Hematopoietic multipotent progenitor cell treated with erythropoietin and hydrocortisone succinate and interleukin-3 and kit ligand, for 8 days (in vitro differentiated cells): ENCODE data around the gene NEGR1.

Source experiments
- DNase-seq: peaks from one replicate; pipeline ENCODE4 v3.0.0-alpha.2; 2015

Gene NEGR1

DNA sequence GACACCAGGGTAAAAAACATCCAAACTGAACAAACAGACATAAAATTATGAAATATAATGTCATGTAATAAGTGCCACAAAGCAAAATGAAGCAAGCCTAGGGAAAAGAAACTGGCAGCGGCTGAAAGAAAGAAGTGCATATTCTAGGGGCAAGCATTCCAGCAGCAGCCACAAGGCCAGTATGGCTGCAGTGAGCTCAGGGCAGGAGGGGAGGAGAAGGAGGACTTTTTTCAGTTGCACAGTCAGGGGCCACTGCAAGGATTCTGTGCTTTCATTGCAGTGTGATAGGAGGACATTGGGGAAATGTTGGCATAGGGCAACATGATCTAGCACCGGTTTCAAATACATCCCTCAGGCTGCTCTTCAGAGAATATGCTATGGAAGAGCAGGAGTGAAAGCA, 263.8 kb downstream of the NEGR1 start:
- no peak for DNase-seq

DNA sequence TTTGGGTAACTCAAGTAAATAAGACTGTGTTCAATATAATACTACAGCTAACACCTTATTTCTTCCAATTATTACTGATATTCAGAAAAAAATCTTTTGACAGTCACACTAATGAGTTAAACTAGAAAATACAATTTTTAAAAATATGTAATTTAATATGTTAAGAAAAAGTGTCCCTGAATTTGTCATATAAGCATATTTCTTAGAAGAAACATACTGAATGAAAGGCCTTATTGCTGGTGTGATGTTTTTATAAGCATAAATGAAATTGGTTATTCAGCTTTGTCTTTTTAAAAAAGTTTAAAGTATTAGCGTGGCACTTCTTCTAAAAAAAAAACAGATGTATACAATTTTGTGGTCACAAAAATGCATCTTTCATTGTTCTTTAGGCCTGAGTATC, 267.3 kb downstream of the NEGR1 start:
- DNase-seq: no peak

DNA sequence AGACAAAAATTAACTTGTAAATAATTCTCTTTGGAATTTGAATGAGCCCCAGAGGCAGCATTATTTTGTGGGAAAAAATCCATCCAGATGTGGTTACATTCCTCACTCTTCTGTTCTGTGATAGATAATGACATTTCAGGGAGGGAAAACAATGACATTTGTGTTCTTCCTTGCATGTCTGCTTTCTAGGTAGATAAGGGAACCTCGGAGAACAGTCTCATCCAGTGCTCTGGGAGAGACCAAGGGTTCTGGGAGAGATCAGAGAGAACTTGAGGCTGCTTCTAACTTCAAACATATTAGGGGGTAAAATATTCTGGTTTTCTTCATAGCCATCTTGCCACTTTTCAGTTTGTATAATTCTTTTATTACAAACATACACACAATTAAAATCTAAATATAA, 269.2 kb downstream of the NEGR1 start:
- no peak for DNase-seq

DNA sequence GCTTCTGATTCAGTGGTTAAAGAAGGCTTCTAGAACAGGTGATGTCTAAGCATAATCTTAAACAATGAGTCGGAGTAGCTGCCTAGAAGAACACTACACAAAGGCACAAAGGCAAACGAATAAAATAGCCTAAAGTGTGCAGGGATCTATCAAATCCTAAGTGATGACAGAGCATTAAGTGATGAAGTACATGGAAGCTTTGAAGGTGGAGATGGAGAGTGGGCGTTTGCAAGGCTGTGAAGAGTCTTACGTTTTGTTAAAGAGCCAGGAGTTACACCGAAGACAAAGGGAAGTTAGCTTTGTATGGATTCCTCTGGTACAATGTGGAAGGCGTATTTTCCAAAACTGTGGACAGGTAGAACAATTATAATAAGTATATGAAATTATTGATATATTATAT, 270.6 kb downstream of the NEGR1 start:
- no peak for DNase-seq

DNA sequence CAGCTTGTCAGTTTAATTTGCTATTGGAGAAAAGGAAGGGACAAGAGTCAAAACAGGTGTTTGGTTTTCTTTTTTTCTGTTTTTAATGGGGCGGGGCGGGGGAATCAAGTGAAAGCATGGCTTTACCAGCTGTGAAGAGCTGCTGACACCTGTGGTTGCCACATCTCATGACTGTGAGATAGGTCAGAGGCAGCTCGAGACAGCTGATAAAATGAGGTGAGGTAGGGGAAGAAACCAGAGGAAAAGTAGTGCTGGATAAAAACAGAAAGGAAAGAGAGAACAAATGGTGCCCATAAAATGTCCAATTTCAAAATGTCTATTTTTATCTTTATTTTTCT, 272.3 kb downstream of the NEGR1 start:
- DNase-seq: no peak

DNA sequence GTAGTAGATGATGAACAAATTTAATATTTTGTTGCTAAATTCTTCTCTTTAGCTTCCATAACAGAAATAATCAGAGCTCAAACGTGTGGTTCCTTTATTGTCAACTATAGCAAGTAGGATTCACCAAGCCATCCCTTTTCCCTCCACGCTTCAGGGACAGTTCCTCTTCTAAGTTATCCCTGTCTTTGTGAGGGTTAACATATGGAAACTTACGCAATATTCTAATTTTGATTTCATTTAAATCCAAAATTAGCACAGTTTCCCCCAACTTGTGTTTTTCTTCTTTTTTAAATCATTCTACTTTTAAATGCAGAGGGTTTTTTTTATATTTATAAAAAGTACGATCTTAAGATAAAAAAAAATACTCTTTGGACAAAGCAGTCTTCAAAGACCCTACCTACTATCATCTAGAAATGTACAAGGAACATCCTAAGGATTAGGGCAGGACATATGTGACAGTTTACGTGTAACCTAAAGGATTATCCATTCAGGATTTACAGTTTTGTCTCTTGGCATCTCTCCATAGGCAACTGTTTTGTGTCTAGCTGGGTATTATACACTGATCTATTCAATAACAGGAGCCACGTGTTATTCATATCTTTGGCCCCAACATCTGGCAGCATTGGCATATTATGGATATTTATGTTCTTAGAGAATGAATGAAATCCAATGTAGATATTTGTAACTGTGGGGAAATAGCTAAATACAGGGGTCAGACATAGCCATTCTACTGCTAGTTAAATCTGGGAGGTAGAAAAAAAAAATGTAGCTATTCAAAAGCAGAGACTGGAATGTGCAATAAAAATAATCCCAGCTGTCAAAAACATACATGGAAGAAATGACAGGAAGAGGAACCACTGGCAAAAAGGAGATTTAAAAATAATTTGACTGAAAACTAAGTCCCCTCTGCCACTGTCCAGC, 272.9 kb downstream of the NEGR1 start:
- no peak for DNase-seq

DNA sequence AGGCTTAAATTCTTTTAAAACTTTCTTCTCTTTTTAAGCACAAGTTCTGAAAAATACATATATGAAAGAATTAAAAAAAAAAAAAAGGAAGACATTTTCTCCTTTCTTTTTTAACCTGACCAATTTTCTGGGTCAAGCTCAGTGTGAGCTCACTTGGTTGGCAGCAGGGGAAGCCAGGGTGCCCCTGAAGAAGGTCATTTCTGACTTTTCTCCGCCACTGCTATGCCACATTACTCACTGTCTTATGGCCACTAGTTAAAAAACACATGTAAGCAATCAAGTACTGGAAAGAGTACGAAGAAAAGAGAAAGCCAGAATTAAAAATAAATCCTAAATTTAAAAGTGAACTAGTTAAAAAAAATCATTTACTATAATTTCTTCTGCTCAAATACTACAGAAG, 275.0 kb downstream of the NEGR1 start:
- DNase-seq: no peak

DNA sequence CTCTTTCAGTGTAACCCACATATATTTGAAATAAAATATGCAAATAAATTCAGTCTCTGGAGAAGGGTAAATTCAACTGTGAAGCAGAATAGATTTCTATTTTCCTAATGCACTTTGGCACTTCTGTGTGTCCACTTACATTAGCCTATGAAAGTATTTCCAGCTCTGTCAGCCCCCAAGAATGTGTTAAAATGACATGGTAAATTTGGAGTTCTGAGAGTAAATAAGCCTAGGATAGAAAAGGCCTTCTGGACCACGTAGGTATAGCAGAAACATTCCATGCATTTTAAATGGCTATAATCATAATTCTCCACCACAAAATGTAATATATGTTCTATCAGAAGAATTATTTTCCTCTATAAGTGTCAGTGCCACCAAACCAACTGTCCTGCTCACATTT, 276.2 kb downstream of the NEGR1 start:
- no peak for DNase-seq

DNA sequence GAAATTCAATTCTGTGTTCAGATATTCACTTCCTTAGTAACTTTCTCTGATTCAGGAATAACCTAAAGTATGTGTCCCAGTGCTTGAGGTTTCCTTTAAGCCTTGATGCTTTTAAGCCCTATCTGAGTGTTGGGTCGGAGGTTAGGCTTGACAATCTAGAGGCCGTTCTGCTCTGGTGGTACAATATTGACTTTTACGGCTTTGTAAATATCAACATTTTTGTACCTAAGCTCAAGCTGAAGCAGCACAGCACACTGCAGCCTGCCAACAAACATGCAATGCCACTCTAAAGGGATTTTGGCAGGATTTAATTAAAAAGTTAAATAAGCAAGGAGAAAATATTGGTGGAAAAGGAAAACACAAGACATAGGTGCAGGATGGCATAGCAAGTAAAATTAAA, 279.2 kb downstream of the NEGR1 start:
- no peak for DNase-seq

DNA sequence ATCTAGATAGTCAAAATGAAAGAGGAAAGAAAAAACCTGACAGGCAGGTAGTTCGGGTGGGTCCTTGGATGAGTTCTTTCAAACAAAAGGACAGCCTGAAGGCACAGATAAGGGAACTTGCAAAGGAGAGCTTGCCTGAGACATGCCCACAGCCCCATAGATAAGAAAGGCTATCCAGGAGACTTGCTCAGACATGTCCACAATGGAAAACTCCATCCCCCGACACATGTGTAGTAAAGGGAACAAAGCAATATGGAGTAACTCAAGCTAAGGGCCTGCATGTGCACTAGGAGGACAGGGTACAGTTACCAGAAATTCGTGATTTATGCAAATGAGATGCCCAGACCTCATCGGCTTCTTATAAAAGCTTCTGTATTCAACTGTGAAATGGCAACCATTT, 281.5 kb downstream of the NEGR1 start:
- DNase-seq: peak; percentile 92

DNA sequence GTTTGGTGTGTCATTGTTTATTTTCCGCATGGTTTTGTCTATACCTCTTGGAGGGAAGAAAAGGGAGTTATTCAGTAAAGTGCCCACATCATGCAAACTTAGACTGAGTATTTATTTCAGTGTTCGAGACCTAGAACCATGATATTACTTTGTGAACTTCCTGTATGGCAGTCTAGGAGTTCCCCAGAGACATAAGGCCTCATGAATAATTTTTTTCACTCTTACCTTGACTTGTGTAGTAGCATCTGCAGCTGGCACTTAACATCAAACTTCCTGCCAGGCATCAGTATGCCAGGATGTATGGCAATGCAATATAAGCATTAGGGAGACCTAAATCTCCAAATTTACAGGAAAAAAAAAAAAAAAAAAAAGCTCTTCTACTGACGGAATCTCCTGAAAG, 287.7 kb downstream of the NEGR1 start:
- no peak for DNase-seq

DNA sequence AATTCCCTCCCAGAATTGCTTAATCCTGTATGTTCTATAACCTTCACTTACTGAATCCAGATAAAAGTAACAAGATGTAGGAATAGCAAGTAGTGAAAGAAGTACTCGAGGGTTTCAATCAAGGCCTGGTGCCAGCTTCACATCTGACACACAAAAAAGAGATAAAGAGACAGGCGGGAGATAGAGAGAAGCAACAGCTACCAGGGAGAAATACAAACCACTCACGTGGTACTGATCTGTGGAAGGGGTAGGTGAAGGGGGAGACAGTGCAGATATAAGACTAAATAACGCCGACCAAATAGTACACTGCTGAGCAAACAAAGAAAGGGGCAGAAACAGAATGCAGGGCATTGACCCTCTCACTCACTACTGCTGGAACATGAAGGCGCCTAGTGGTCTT, 295.2 kb downstream of the NEGR1 start:
- no peak for DNase-seq

DNA sequence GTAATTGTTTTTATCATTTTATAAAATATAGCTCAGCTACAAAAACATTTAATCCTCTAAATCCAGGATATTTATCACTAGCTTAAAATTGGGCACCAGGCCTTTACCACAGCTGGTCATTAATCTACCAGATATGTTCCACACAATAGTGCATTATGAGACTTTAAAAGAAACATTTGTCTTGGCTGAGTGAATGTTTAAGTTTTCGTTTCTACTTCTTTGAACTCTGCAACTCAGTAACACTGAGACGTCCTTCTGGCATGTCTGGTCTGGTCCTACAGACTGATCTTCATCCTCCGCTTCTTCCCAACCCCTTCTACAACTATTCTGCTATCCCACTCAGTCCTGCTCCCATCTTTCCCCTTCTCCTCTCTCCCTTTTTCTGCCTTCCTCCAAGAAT, 296.2 kb downstream of the NEGR1 start:
- DNase-seq: no peak

DNA sequence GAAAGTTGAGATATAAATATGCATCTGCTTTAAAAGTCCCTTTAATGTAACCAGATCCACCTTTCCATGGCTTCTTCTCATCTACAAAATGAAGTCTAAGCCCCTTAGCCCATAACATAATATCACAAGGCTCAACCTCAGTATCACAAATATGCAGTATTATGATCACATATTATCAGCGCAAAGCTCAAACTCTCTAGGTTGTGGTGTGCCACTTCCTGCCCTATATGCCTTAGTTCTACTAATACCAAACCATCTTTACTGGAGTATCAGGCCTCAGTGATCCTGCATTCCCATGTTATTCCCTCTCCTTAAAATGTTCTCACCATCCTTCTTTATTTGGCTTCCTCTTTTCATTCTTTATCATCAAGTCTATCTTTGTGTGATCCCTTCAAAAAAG, 301.8 kb downstream of the NEGR1 start:
- DNase-seq: no peak

DNA sequence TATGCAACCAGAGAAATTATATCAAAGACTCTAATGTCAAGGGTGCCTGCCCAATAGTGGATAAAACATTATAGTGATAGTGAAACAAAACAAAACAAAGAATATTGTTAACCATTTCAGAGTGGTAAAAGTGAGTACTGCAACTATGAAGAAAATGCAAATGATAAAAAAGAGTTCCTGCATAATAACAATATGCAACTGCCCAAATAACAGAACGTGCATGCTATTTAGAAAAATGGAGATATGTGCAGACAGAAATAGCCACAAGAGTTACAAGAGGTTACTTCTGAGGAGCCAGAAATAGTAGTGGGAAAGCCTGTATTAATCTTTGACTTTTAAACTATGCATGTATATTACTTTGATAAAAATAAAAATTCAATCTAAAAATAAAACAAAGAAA, 302.5 kb downstream of the NEGR1 start:
- DNase-seq: no peak

DNA sequence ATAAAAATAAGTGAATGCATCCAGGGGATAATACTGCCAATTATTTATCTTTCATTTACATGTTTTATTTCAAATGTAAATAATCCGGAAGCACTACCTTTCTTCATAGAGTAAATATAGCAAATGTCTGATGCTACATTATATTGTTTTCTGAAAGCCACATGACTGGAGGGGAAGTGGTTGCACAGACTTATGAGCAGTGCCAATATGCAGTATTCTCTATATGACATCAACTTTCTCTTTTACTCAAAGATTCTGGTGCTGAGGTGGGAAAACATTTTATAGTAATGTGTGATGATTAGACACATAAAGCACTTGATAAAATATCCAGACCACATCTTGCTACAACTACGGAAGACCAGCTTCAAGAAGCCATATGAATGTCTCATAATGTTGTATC, 314.7 kb downstream of the NEGR1 start:
- no peak for DNase-seq

DNA sequence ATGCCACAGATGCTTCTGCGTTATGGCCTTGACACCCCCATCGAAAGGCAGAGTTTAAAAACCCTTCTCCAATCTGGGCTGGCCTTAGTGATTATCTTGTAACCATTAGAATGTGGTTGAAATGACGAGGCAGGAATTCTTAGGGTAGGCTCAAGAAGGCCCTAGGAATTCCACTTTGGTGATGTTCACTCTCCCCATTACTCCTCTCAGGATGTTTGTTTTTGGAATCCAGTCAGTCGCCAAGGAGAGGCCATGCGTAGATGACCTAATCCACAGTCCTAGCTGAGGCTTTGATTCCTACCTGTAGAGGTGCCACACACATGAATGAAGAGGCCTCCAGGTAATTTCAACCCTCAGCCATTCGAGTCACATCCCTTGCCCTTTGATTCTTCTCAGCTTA, 318.2 kb downstream of the NEGR1 start:
- no peak for DNase-seq

DNA sequence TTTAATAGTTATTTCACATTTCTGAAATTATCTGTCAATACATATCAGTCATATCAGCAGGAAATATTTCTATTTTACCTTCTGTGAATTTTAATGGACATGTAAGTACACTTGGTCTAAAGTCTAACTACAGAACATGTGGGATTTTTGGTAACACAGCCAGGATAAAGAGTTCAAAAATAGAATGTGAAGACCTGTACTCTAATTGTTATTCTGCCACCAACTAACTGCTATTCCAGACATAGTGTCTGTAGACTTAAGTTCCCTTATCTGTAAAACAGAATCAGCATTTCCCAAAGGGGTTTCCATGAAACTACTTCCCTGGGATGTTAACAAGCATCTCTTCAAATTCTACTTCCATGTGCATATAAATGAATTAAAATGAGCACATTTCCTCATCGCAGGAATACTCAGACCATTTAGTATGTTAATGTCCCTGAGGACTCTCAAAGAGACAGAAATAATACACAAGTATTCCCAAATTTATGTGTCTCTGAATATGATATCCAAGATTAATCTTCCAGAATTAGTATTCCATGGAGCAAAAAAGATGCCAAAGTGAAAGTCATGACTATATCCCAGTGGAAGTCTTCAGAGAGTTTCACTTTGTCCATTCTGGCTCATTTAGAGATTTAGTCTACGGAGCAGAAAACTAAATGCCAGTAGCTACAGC, 325.6 kb downstream of the NEGR1 start:
- DNase-seq: no peak

DNA sequence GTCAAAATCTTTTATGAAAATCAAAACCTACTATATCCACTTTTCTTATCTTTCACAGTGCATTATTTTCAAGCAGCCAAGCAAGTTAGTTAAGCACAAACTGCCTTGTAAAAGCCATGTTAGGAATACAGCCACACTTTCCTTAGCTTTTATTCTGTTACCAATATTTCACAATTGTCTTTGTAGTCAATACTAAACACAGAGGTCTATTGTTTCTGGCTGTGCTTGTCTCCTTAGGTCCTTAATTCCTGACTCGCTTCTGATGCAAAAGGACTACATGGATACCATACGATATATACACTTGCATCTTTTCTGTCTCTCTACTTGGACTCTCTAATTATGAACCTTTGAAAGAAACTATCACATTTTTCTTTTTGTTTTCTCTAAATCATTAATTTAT, 331.8 kb downstream of the NEGR1 start:
- DNase-seq: no peak

DNA sequence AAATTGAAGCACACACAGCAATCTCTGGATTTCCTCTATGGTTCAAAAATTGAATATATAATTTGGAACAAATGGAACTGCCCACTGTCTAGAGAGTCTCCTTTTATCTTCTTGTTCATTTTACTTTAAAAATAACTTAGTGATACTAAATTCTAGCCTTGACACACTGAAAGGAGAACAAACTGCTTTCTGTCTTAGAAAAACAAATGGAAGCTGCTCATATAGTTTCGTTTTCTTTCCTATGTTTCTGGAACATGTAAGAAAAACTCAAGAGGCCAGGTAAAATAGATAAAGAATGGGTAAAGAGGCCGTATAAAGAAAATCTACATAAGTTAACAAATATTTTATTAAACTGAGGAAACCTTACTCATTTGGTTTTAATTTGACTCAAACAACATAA, 332.7 kb downstream of the NEGR1 start:
- no peak for DNase-seq

DNA sequence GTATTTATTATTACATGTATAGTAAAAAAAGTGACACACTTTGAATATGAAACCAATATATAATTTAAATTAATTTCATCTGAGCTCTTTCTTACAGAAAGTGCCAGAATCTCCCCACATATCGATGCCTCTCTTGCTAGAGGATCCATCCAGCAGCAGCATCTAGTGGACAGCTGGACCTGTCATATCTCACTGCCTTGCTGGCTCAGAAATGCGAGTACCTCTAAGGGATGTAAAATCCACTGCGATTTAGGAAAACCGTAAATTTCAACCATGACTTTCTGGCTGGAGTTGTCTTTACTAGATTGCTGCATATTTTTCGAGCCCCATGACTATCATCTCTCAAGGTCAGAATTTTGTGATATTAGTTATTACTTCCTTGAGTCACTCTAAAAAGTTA, 333.8 kb downstream of the NEGR1 start:
- DNase-seq: no peak

DNA sequence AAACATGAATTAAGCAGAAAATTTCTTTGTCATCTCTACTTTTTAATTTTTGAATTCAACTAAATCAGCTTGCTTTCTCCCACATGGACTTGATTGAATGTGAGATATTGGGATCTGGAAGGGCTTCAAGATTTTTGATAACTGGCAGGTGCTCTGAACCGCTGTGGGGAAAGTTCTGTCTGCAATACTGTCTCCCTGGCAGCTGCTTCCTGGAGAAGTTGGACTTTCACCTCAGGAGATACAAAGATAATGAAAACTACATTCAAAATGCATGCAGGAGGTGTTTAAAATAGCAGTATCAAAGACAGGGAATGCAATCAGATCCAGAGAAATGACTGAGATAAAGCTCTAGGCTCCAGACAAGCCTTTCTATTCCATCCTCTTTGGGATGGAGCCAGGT, 338.3 kb downstream of the NEGR1 start:
- DNase-seq: no peak

DNA sequence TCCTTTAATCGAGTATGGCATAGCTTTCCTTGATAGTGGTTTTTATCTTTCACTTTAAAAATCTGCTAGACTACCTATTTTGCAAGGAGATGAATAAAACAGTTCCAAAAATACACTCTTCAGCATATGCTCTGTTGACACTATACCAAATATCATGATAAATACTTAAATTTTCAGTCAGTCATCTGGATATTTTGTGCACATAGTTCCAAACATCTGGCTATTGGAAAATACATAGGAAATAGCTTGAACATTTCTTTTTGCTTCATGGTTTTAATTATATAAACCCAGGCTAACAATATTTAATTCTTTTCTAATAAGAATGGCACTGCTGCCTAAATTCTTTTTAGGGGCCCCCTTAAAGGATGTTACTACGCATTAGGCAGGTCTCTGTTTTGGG, 342.1 kb downstream of the NEGR1 start:
- no peak for DNase-seq

DNA sequence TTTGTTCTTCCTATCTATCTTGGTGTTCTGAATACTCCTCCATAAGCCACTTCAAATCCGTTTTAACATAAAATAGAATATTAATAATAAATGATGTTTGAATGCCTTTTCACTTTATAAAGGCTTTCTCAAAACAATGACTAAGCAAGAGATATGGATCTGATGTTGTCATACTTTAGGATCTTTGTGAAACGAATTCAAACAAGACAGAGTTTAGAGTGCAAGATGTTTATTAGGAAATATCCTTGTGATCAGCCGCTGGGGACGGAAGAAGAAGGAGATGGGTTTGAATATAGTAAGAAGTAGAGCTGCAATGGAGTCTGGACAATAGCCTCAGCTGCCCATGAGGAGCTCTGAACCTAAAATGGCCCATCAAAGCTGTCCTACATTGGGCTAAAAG, 351.8 kb downstream of the NEGR1 start:
- DNase-seq: no peak
